Gastroesophageal sphincter (tissue), 4 donors: ENCODE data around the gene AAK1. TPM values are rescaled to one million over a fixed set of nuclear protein-coding genes. Genes with fewer than 3 reads are reported as not detected.

Source experiments
- ATAC-seq: fragments of 150-250 bp; one replicate; pipeline ENCODE4 v1.9.1; 2016; ENCODE audit warnings: mild to moderate bottlenecking, moderate library complexity
- H3K27ac ChIP-seq, 4 donors: fragments of 200-600 bp; sonication (generic) in 3 of 4; 1 replicate in 3 of 4; 2 replicates in 1 of 4; pipeline ENCODE4 v1.5.1; 2016 to 2019
- H3K27me3 ChIP-seq: fragments of 200-600 bp; sonication (generic); one replicate; pipeline ENCODE4 v1.5.1; 2019
- H3K36me3 ChIP-seq, 2 donors: fragments of 200-600 bp; sonication (generic); one replicate each; pipeline ENCODE4 v1.5.1; 2019; ENCODE audit warnings: control low read depth in 1 of 2
- H3K4me1 ChIP-seq, 3 donors: fragments of 200-600 bp; sonication (generic); 1 replicate in 2 of 3; 2 replicates in 1 of 3; pipeline ENCODE4 v1.5.1; 2016 to 2019; ENCODE audit warnings: control low read depth in 2 of 3
- H3K4me3 ChIP-seq, 2 donors: fragments of 200-600 bp; sonication (generic); one replicate each; pipeline ENCODE4 v1.5.1; 2019; ENCODE audit warnings: mild to moderate bottlenecking in 1 of 2, moderate library complexity in 1 of 2
- H3K9me3 ChIP-seq, 3 donors: fragments of 200-600 bp; sonication (generic); one replicate each; pipeline ENCODE4 v1.5.1; 2017 to 2019; ENCODE audit warnings: control low read depth in 2 of 3
- CTCF ChIP-seq, 4 experiments: fragments of 200-600 bp in 2 of 4; fragments of 450-650 bp in 2 of 4; sonication (generic) in 1 of 4; IDR thresholded peaks; one replicate each; pipeline ENCODE4 v1.5.1; 2017 to 2019; ENCODE audit warnings: antibody characterized with exemption in 4 of 4, mild to moderate bottlenecking in 2 of 4, moderate library complexity in 2 of 4
- EP300 ChIP-seq: sonication (generic); formaldehyde crosslinking; IDR thresholded peaks from one replicate; pipeline ENCODE4 v1.6.1; 2017; ENCODE audit warnings: antibody characterized with exemption, mild to moderate bottlenecking
- POLR2A ChIP-seq, 2 donors: fragments of 450-650 bp; IDR thresholded peaks; one replicate each; pipeline ENCODE4 v1.6.1; 2017; ENCODE audit warnings: antibody characterized with exemption in 2 of 2, mild to moderate bottlenecking in 2 of 2, moderate library complexity in 1 of 2
- POLR2AphosphoS5 ChIP-seq: sonication (generic); formaldehyde crosslinking; IDR thresholded peaks from one replicate; pipeline ENCODE4 v1.6.1; 2017; ENCODE audit warnings: antibody characterized with exemption
- WGBS, 2 donors: methylation state at CpG; one replicate each; pipeline ENCODE4 v1.1.5; 2018; ENCODE audit warnings: low coverage in 1 of 2; 5-methylcytosine and 5-hydroxymethylcytosine counted together
- total RNA-seq, 4 donors: library from RNA; depleted of rRNA; stranded (reverse); fragments of >200 nt; gene quantifications; one replicate each; pipeline ENCODE4 v1.1.0, GENCODE V29; 2016

The AAK1 gene
- total RNA-seq, 4 donors from 2014 or later: 32.3 to 55.9 (median 49.6) TPM

GRCh38 chr2:69499966-69500365 is 143.6 kb downstream of the AAK1 start:
- Histone ChIP-seq H3K27me3 (no peaks in the 10 kb centered on the region), H3K4me3 (no peak overlapping the region), H3K27ac (no peak overlapping the region), H3K9me3 (no peaks in the 10 kb centered on the region), H3K4me1 (peaks cover 0 to 5% (median 0%) of the 10 kb centered on the region in 3 donors), H3K36me3 (peaks cover 0 to 59% of the 10 kb centered on the region in 2 donors)
- no peak for TF ChIP-seq POLR2AphosphoS5
- TF ChIP-seq POLR2A (IDR thresholded peaks at IDR 0.05): no peak
- TF ChIP-seq CTCF (IDR thresholded peaks at IDR 0.05): no peak
- TF ChIP-seq EP300: no peak
- no peak for ATAC-seq
- 10 to 37% methylated on average over 3 of the region's 3 CpGs for WGBS, 2 donors

- no peak for TF ChIP-seq EP300
- no peak for TF ChIP-seq POLR2AphosphoS5
- TF ChIP-seq POLR2A (IDR thresholded peaks at IDR 0.05): no peak
- no peak for TF ChIP-seq CTCF (IDR thresholded peaks at IDR 0.05)
- no peak for ATAC-seq
- H3K36me3 ChIP-seq: peaks cover 0 to 59% of the 10 kb centered on the region in 2 donors
Observed at GRCh38 chr2:69499242-69499641, 144.3 kb downstream of the AAK1 start.

GRCh38 chr2:69495861-69496260 is 147.7 kb downstream of the AAK1 start:
- H3K27ac ChIP-seq: no peak overlapping the region
- H3K36me3 ChIP-seq: peaks cover 0 to 42% of the 10 kb centered on the region in 2 donors
- no peaks in the 10 kb centered on the region for H3K27me3 ChIP-seq
- no peak overlapping the region for H3K4me3 ChIP-seq
- TF ChIP-seq CTCF (IDR thresholded peaks at IDR 0.05): no peak
- no peak for TF ChIP-seq POLR2AphosphoS5
- no peaks in the 10 kb centered on the region for H3K9me3 ChIP-seq
- H3K4me1 ChIP-seq: peaks cover 0 to 13% (median 0%) of the 10 kb centered on the region in 3 donors
- ATAC-seq: no peak
- 89 to 97% methylated on average over 3 of the region's 3 CpGs for WGBS, 2 donors

More at GRCh38 chr2:69499242-69499641, 144.3 kb downstream of the AAK1 start:
- no peak overlapping the region for H3K4me3 ChIP-seq
- WGBS, 2 donors: 57 to 82% methylated on average over 1 to 3 of the region's 3 CpGs
- no peak overlapping the region for H3K27ac ChIP-seq
- no peaks in the 10 kb centered on the region for H3K27me3 ChIP-seq
- H3K9me3 ChIP-seq: no peaks in the 10 kb centered on the region
- H3K4me1 ChIP-seq: peaks cover 0 to 5% (median 0%) of the 10 kb centered on the region in 3 donors

GRCh38 chr2:69495008-69495407 is 148.5 kb downstream of the AAK1 start:
- Histone ChIP-seq H3K9me3 (no peaks in the 10 kb centered on the region), H3K36me3 (peaks cover 0 to 46% of the 10 kb centered on the region in 2 donors), H3K4me1 (peaks cover 0 to 10% (median 0%) of the 10 kb centered on the region in 3 donors), H3K4me3 (no peak overlapping the region), H3K27ac (no peak overlapping the region), H3K27me3 (no peaks in the 10 kb centered on the region)
- WGBS, 2 donors: 56 to 78% methylated on average over 3 of the region's 3 CpGs
- ATAC-seq: no peak
- TF ChIP-seq POLR2A (IDR thresholded peaks at IDR 0.05) (no peak), EP300 (no peak), CTCF (IDR thresholded peaks at IDR 0.05) (no peak), POLR2AphosphoS5 (no peak)

GRCh38 chr2:69494126-69494525 is 149.4 kb downstream of the AAK1 start:
- Histone ChIP-seq H3K27ac (no peak overlapping the region), H3K9me3 (no peaks in the 10 kb centered on the region), H3K27me3 (no peaks in the 10 kb centered on the region), H3K4me3 (no peak overlapping the region), H3K36me3 (peaks cover 0 to 54% of the 10 kb centered on the region in 2 donors), H3K4me1 (peaks cover 0 to 8% (median 0%) of the 10 kb centered on the region in 3 donors)
- TF ChIP-seq POLR2AphosphoS5 (no peak), EP300 (no peak), POLR2A (IDR thresholded peaks at IDR 0.05) (no peak), CTCF (IDR thresholded peaks at IDR 0.05) (no peak)
- ATAC-seq: no peak
- 54 to 71% methylated on average over 2 to 3 of the region's 3 CpGs for WGBS, 2 donors
